HG03025 (cell line): ENCODE measurements around the gene C9orf152.
"Not testable (repeated sequence)": the region's sequence is repeated elsewhere in the genome, so short reads cannot be mapped to it uniquely, and the experiment has no call there.

Experiments used
- ATAC-seq: cut with Tn5 transposase; IDR thresholded peaks from one replicate; pipeline ENCODE4 v1.9.1; 2021; ENCODE audit warnings: mild to moderate bottlenecking, moderate library complexity; ENCODE audit not compliant: unreplicated experiment, low FRiP score

Gene C9orf152

GRCh38 chr9:110208031-110208430 is at the start of gene C9orf152:
Gene C9orf152, minus strand, starts transcription at chr9:110208159. Its CDS starts 580 bp downstream, at chr9:110207579.
- no peak for ATAC-seq

- no peak for ATAC-seq
Measured at GRCh38 chr9:110257097-110257841, 49.3 kb upstream of the C9orf152 start.

GRCh38 chr9:110256380-110257096 is 48.6 kb upstream of the C9orf152 start, which contains the start of gene TXN:
Gene TXN, minus strand, starts transcription at chr9:110256507. Its CDS starts 72 bp downstream, at chr9:110256435.
- peak; percentile 70 for ATAC-seq

- peak; percentile 23 for ATAC-seq
Measured at GRCh38 chr9:110255463-110256379, 47.8 kb upstream of the C9orf152 start.

- no peak for ATAC-seq
Measured at GRCh38 chr9:110255034-110255462, 47.1 kb upstream of the C9orf152 start.

- ATAC-seq: no peak
Measured at GRCh38 chr9:110254500-110254899, 46.5 kb upstream of the C9orf152 start.

GRCh38 chr9:110252509-110253139 is 44.7 kb upstream of the C9orf152 start:
- no peak for ATAC-seq

- not testable (repeated sequence) for ATAC-seq
Measured at GRCh38 chr9:110251770-110252169, 43.8 kb upstream of the C9orf152 start.

GRCh38 chr9:110251212-110251611 is 43.3 kb upstream of the C9orf152 start:
- ATAC-seq: no peak

- ATAC-seq: no peak
Measured at GRCh38 chr9:110249603-110250002, 41.6 kb upstream of the C9orf152 start.

GRCh38 chr9:110248361-110248760 is 40.4 kb upstream of the C9orf152 start:
- no peak for ATAC-seq

GRCh38 chr9:110246214-110246613 is 38.3 kb upstream of the C9orf152 start:
- no peak for ATAC-seq

GRCh38 chr9:110244616-110245015 is 36.7 kb upstream of the C9orf152 start:
- no peak for ATAC-seq

- no peak for ATAC-seq
Measured at GRCh38 chr9:110241858-110242321, 33.9 kb upstream of the C9orf152 start.

- no peak for ATAC-seq
Measured at GRCh38 chr9:110241260-110241857, 33.4 kb upstream of the C9orf152 start.

- ATAC-seq: no peak
Measured at GRCh38 chr9:110240198-110240597, 32.2 kb upstream of the C9orf152 start.

- ATAC-seq: no peak
Measured at GRCh38 chr9:110228321-110228720, 20.4 kb upstream of the C9orf152 start.

- ATAC-seq: no peak
Measured at GRCh38 chr9:110224583-110224982, 16.6 kb upstream of the C9orf152 start.

GRCh38 chr9:110220809-110221208 is 12.8 kb upstream of the C9orf152 start:
- no peak for ATAC-seq

- ATAC-seq: no peak
Measured at GRCh38 chr9:110217656-110218099, 9.7 kb upstream of the C9orf152 start.
